H4 (cell line): ENCODE measurements around the gene USP22. TPM values are rescaled to one million over a fixed set of nuclear protein-coding genes. Genes with fewer than 3 reads are reported as not detected.
"Not testable (repeated sequence)": the region's sequence is repeated elsewhere in the genome, so short reads cannot be mapped to it uniquely, and the experiment has no call there.

Experiments used
- DNase-seq: peaks from one replicate; pipeline ENCODE4 v3.0.0-alpha.2; 2015; ENCODE audit warnings: low spot score
- total RNA-seq: library from RNA; depleted of rRNA; stranded (reverse); fragments of >200 nt; shearing (Covaris generic); gene quantifications from 2 replicates; pipeline ENCODE4 v1.2.3, GENCODE V29; 2014; rRNA removed

Gene USP22
- total RNA-seq = 139 and 179 TPM in 2 replicates

DNA sequence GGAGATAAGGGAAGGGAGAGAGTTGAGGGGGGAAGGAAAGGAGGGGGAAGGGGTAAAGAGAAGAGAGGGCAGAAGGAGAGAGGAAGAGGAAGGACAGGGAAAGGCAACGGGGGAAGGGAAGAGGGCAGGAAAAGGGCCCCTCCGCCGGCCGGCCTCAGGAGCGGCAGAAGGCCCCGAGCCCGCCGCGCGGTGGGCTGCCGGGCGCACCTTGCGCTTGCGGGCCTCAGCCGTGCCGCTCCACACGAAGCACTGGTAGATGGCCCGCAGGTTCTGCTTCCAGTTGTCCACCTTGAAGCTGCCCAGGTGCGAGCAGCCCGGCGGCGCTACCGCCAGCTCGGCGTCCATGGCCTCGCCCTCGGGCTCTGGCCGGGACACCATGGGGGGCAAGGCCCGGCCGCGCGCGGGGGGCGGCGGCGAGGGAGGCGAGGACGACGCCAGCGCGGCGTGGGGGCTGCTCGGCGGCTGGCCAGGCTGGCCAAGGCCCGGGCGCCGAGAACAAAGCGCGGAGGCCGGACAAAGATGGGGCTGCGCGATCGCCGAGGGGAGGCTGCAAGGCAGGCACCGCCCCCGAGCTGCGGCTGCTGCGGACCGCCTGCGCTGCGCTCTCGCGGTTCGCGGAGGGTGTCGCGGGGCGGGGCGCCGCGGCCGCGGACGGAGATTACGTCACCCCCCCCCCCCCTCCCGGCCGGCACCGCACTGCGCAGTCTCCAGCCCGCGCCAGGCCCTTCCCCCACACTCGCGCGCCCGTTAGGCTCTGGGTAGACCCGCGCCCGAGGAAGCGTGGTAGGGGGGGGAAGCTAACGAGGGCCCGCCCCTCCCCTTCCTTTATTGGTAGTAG, at the start of gene USP22:
Gene USP22 (minus strand): TSS at position 554 of the 838 bp plus-strand sequence. CDS start 176 bp downstream, at position 378.
- no peak for DNase-seq

DNA sequence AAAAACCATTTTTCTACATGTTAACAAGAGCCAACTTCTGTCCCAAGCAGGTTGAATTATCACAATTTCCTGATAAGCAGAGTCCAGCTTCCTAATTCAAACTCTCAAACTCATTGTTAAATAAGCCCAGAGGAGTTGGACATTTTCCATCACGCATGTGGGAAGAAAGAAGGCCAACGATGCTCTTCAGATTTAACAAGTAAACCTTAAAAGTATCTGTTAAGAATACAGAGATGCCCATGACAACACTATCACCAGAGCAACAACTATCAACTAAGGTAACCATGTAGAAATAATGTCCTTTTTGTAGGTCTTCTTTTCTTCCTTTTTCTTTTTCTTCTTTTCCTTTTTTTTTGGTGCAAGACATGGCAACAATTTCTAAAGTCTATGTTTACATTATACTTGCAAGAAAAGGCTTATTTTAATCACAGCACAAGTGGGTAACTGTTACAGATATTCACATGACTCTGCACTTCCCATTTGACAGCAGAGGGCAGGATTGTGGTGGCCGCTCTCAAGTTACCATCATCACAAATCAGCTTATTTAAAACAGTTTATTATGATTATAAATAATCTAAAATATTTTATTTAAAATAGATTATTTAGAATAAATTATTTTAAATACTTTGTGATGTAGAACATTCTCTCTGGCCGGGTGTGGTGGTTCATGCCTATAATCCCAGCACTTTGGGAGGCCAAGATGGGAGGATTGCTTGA, 48.2 kb upstream of the USP22 start:
- DNase-seq = peak; percentile 23

DNA sequence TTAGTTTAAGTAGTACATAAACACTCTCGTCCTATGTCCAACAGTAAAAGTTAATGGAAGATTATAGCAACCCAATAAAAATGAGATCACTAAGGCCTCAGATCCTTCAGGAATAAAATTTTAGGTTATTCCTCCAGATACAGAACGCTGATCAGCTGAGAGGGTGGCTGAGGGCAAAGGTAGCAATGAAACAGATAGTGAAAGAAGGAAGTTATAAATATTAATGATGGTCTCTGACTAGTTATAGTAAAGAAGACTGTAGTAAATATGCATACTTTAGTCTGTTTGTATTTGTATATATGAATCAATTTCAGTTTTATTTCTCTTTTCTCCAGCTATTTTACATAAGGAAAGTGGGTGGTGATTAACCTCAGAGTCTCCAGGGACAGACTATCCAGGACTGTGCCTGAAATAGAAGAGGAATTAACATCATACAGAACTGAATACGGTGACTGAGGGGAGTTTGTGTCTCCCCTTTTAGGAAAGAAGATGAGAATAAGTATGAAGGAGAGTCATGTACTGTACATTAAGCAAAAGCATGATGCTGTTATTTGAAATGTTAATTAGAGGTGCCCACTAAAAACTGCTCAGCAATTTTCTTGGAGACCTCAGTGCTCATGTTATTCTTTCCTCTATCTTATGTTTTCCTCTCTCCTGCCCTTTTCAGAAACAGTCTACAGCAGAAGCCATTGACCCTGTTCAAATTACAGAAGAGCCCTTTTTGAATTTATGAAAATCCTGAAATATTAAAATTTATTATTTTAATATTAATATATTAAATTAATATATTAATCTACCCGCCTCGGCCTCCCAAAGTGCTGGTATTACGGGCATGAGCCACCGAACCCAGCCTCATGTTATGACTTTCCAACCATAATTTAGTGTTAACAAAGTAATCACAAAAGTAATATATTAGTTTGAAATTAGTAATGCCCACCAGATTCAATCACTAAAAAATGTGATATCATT, 47.4 kb upstream of the USP22 start:
- DNase-seq = no peak

DNA sequence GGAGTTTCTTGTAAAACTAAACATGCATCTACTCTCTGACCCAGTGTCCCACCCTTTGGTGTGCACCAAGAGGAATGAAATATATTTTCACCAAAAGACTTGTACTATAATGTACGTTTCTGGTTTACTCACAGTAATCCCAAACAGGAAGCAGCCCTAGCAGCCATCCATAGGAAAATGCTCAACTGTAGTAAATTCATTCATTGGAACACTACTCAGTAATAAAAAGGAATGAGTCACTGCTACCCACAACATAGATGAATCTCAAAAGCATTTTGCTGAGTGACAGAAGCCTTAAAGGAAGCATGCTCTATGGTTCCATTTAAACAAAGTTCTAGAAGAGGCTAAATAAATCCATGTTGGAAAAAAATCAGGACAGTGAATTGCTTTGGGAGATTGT, 46.3 kb upstream of the USP22 start:
- peak; percentile 24 for DNase-seq

DNA sequence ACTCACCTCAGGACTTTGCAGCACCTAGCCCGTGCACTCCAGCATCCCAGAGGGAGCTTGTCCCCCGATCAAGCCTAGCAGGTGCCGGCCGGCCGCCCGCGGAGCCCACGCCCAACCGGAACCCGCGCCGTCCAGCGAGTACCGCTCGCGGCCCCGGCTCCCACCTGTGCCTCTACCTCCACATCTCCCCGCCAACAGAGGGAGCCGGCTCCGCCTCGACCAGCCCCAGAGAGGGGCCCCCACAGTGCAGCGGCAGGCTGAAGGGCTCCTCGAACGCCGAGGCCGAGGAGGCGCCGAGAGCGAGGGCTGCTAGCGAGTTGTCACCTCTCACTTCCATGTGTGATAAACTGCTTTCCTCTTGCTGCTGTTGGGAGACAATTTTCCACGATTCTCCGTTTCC, 42.9 kb upstream of the USP22 start:
- no peak for DNase-seq

DNA sequence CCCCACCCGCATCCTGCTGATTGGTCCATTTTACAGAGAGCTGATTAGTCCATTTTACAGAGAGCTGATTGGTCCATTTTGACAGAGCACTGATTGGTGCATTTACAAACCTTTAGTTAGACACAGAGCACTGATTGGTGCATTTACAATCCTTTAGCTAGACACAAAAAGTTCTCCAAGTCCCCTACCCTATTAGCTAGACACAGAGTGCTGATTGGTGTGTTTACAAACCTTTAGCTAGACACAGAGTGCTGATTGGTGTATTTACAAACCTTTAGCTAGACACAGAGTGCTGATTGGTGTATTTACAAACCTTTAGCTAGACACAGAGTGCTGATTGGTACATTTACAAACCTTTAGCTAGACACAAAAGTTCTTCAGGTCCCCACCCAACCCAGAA, 42.5 kb upstream of the USP22 start:
- DNase-seq = not testable (repeated sequence)

DNA sequence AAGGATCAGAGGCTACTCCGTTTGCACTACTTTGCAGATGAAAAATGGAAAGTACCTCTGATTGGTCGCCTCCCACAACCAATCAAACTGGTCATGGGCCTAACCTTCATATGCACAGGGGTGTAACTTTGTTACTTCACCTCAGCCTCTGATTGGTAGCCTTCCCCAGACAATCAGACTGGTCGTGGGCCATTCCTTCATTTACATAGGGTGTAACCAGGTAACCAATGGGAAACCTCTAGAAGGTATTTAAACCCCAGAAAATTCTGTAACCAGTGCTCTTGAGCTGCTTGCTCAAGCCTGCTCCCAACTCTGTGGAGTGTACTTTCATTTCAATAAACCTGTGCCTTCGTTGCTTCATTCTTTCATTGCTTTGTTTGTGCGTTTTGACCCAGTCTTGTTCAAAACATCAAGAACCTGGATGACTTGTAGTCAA, 39.2 kb upstream of the USP22 start:
- no peak for DNase-seq

DNA sequence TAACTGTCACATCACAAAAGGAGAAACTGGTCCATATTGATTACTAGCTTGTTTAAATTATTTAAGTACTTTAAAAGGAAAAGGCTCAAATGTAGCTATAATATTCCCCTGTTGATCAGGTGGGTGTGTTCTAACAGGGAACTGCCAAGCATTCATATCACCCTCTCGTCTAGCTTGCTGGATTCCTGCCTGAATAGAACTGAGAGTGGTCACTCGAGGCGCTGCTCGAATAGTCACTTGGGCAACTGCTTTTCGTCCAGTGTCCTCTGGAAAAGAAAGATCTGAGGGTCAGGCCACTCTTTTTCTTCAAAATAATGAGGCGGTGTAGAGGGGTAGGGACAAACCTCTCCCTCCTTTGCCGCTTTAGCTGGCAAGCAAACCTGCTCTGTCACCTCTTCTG, 36.4 kb upstream of the USP22 start:
- DNase-seq = no peak

DNA sequence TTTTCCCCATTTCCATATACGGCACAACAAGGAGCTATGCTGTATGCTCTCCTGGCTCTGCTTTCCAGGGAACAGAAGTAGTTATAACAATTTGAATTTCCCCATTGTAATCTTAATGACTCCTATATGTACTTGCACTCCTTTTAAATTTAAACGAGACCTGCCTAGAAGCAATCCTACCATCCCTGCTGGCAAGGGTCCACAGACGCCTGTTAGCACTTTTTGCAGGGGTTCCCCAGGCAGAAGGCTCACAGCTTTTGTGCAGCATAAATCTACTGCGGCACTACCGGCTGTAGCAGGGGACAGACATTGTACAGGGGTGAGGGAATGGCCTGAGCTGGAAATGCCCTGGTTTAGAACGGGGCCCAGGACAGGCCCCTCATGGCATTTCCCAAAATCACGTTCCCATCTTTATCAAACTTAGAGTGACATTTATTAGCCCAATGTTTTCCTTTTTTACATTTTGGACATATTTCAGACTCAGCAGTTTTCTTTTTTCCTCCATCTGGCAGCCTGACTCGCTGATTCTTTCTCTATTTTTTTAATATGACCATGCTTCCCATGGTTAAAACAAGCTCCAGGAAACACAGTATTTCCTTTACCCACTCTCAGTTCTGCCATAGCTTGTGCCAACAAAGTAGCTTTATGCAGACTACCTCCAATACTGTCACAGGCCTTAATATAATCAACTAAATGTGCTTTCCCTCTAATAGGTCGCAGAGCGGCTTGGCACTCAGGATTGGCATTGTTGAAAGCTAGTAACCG, 35.4 kb upstream of the USP22 start:
- no peak for DNase-seq

DNA sequence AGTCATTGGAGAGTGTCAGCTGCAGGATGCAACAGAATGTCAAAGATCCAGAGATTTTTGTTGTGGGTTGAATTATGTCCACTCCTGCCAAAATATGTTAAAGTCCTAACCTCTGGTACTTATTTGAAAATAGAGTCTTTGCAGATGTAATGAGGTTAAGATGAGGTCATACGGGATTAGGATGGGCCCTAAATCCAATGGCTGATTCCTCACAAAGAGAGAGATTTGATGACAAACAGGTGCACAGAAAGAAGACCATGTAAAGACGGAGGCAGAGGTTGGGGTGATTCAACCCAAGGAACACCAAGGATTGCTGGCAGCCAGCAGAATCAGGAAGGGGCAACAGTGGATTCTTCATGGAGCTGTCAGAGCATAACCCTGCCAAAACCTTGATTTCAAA, 34.5 kb upstream of the USP22 start:
- no peak for DNase-seq

DNA sequence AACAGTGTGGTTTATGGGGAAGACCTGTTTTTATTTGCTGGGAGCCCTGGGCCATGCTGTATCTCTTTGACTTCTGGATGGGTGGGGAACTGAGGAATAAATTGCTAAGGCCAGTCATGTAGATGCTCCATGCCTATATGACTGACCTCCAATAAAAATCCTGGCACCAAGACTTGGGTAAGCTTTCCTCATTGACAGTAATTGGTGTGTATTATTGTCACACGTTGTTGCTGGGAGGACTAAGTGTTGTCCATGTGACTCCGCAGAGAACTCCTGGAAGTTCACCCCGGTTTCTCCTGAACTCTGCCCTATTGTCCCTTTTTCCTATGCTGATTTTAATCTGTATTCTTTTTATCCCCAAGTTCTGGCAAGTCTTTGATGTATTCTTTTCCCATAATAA, 33.4 kb upstream of the USP22 start:
- DNase-seq = no peak

DNA sequence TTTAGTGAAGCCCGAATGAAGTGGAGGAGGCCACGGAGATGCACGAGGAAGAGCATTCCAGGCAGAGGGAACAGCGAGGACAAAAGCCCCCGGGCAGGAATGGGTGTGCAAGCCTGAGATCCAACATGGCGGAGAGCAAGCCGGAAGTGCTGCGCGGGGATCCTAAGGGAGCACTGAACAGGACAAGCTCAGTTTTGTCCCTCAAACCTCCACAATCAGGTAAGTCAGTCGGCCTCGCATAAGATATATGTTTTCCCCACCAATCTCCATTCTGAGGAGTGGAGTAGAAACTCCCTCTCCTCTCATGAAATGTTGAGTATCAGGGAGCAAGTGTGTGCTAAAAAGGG, 32.9 kb upstream of the USP22 start:
- DNase-seq = no peak

DNA sequence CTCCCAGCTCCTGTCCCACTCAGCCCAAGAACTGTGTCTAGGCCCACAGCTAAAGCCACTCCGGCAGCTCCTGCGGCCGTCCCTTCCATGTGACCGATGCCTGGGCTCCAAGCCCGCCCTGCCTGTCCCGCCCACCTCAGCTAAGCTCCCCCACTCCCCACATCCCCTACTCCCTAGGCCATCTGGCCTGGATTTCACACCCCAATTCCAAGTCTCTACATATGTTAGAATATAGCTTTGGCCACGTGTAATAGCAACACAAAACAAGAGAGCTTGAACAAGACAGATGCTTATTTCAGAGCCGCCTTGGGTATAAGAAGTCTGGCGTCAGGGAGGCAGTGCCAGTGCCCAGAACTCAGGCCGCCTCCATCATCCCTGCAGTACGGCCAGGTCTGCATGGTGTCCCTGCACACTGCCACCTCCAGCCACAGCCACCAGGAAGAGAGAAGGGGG, 30.0 kb upstream of the USP22 start:
- DNase-seq = no peak

DNA sequence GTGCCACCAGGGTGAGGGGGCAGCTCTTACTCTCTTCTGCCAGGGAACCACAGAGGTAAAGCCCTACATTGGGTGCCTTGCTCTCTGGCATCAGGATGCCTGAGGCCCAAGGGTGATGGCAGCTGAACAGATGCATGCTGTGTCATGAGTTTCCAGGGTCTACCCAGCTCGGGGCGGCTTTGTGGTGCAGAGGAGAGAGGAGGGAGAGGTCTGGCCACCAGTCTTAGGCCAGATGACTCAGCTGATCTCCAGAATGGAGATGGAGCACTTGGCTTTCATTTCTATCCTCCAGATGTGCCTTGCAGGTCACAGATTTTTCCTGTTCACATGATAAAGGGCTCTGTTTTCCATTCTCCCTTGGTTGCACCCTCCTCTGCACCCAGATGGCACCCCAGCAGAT, 23.6 kb upstream of the USP22 start:
- DNase-seq = no peak

DNA sequence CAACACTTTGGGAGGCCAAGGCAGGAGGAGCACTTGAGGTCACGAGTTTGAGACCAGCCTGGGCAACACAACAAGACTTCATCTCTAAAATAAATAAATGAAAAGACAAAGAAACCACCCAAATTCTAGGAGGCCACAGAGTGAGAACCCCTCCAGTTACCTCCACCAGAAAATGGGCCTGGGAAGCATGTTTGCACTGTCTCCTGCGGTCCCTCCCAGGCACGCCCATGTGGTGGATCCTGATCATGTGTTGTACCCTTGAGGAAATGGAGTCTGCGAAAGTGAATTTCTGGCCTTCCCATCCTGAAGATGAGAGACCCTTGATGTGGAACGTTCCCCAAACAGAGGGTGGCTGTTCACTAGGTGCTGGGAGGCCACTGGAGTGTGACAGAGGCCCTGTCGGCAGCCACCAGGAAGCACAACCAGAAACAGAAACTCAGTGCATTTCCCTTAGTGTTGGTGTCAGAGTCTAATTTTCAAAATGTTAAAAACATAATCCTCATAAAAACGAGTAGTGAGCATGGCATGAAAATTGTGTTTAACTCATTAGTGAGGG, 19.2 kb upstream of the USP22 start:
- DNase-seq = no peak

DNA sequence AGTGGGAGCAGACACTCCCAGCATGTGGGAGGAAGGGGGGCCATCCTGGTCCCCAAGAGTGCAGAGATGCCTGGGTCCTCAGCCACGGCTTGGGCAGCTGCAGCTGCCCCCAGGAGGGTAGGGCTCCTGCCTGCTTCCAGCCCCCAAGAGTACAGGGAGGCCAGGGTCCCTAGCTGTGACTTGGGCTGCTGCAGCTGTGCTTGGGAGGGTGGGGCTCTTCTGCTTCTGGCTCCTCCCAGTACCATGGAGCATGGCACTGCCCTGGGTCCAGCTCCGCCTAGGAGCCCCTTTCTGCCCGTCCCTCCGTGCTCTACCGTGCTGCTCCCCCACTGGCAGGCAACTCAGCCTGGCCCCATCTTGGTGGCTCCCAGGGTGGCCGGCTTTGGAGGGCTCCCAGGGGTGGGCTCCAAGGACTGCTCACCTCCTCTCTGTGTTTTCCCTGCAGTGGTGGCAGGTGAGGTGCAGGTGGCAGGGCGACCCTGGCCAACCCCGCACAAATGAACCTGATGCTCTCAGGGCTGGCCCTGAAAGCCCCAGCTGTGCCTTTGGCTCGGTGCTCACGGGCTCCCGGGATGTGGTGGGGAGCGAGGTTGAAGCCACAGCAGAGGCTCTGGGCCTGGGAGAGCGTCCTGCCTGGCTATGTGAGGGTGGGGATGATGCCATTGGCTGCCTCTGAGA, 18.5 kb upstream of the USP22 start:
- DNase-seq = no peak

DNA sequence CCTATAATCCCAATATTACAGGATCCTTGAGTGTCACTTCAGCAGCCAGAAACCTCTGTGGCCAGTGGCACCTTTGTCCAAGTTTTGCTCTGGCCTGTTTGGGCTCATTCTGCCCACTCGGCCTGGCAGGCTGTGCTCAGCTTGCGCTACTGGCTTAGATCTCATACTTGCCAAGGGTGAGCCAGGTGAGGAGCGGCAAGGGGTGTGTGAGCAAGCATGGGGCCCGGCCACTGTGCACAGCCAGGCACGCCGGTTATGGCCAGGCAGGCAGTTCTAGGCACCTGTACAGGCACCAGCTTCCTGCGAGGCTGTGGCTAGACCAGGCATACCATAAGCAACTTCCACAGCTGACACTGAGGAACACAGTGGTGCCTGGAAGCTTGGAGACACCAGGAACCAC, 16.9 kb upstream of the USP22 start:
- DNase-seq = no peak

DNA sequence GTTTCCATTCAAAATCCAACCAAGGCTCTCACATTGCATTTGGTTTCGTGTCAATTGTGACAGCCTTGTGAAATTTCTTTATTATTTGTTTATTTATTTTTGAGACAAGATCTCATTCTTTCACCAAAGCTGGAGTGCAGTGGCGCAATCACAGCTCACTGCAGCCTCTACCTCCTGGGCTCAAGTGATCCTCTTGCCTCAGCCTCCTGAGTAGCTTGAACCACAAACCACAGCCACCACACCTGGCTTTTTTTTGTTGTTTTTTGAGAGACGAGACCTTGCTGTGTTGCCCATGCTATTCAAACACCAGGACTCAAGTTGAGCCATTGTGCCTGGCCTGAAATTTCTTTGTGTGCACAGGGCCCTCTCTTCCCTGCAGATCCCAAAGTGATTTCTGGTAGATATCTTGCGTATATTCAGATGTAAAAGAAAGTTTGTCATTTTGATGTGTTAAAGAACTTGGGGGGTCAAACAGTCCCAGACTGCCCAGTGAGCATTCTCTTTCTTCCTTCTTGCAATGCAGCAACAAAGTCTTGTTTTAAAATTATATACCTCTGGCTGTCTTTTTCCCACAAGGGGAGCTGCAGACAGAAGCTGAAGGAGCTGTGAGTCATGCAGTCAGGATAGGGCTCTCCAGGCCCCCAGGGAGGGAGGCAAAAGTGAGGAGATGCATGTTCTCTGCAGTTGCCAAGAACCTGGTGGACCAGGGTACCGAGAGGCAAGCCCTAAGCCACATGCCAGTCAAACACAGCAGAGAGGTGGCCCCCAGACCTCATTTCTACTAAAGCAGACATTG, 15.5 kb upstream of the USP22 start:
- DNase-seq = peak; percentile 35

DNA sequence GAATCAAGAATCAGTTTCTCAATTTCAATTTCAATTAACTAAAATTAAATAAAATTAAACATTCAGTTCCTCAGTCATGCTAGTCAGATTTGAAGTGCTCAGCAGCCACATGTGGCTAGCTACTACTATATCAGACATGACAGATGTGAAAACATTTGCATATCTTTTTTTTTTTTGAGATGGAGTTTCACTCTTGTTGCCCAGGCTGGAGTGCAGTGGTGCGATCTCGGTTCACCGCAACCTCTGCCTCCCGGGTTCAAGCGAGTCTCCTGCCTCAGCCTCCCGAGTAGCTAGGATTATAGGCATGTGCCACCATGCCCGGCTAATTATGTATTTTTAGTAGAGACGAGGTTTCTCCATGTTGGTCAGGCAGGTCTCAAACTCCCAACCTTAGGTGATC, 10.2 kb upstream of the USP22 start:
- not testable (repeated sequence) for DNase-seq
